ENCODE measurements around the gene STK25.

GRCh38 chr2:241482126-241482955 lies 26.0 kb downstream of the STK25 start:
- TF ChIP-seq CTCF (conservative IDR thresholded peaks at IDR 0.05; ENCODE audit: low read length) (no peak), EZH2phosphoT487 (IDR thresholded peaks at IDR 0.05; ENCODE audit: borderline replicate concordance, low read depth, low read length) (no peak)
